LNCaP clone FGC (cell line): Measurements from ENCODE around the gene RPS29.

ENCODE experiments used
- DNase-seq: peaks from one replicate; pipeline ENCODE4 v3.0.0-alpha.2; 2011; ENCODE audit warnings: low read depth
- H3K4me3 ChIP-seq: 2 replicates; pipeline ENCODE4 v1.5.1; 2011; ENCODE audit warnings: mild to moderate bottlenecking, low read depth, low read length, control low read depth
- CTCF ChIP-seq: IDR thresholded peaks from 2 replicates; pipeline ENCODE4 v1.5.1; 2012; ENCODE audit warnings: mild to moderate bottlenecking; ENCODE audit not compliant: control insufficient read depth, insufficient read depth; ENCODE audit errors: extremely low read depth

The RPS29 gene

GRCh38 chr14:49582113-49582977 is 3.8 kb downstream of the RPS29 start:
- no peak for TF ChIP-seq CTCF
- DNase-seq: no peak
- no peak overlapping the region for H3K4me3 ChIP-seq

- DNase-seq: no peak
- no peak overlapping the region for H3K4me3 ChIP-seq
- TF ChIP-seq CTCF: no peak
These were observed 4.7 kb downstream of the RPS29 start for GRCh38 chr14:49581209-49582112.

- no peak overlapping the region for H3K4me3 ChIP-seq
- no peak for DNase-seq
- TF ChIP-seq CTCF: no peak
These were observed 6.3 kb downstream of the RPS29 start for GRCh38 chr14:49579841-49580240.

- no peak for TF ChIP-seq CTCF
- no peak overlapping the region for H3K4me3 ChIP-seq
- no peak for DNase-seq
These were observed 8.0 kb downstream of the RPS29 start for GRCh38 chr14:49578141-49578540.

GRCh38 chr14:49574038-49574437 is 12.1 kb downstream of the RPS29 start:
- no peak overlapping the region for H3K4me3 ChIP-seq
- DNase-seq: no peak
- no peak for TF ChIP-seq CTCF

- no peak for DNase-seq
- no peak overlapping the region for H3K4me3 ChIP-seq
- no peak for TF ChIP-seq CTCF
These were observed 16.9 kb downstream of the RPS29 start for GRCh38 chr14:49569281-49569680.
